ENCODE results near the gene C4orf51. TPM values are rescaled to one million over a fixed set of nuclear protein-coding genes. Genes with fewer than 3 reads are reported as not detected.

C4orf51 gene
- total and polyA plus RNA-seq, 7 donors = not detected

- Histone ChIP-seq H3K9me3 (no peaks in the 10 kb centered on the region), H3K4me1 (peaks cover 0 to 57% (median 47%) of the 10 kb centered on the region in 4 donors), H3K27ac (peak overlapping the region; percentile 96 to 99 (median 97)), H3K4me3 (no peak overlapping the region), H3K27me3 (no peaks in the 10 kb centered on the region), H3K36me3 (no peaks in the 10 kb centered on the region)
- WGBS, 2 donors = 52 to 75% methylated on average over 2 of the region's 2 CpGs
- TF ChIP-seq EP300 (IDR thresholded peaks at IDR 0.05) = no peak
- TF ChIP-seq, protein P1, sequence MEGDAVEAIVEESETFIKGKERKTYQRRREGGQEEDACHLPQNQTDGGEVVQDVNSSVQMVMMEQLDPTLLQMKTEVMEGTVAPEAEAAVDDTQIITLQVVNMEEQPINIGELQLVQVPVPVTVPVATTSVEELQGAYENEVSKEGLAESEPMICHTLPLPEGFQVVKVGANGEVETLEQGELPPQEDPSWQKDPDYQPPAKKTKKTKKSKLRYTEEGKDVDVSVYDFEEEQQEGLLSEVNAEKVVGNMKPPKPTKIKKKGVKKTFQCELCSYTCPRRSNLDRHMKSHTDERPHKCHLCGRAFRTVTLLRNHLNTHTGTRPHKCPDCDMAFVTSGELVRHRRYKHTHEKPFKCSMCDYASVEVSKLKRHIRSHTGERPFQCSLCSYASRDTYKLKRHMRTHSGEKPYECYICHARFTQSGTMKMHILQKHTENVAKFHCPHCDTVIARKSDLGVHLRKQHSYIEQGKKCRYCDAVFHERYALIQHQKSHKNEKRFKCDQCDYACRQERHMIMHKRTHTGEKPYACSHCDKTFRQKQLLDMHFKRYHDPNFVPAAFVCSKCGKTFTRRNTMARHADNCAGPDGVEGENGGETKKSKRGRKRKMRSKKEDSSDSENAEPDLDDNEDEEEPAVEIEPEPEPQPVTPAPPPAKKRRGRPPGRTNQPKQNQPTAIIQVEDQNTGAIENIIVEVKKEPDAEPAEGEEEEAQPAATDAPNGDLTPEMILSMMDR (IDR thresholded peaks at IDR 0.05) = no peak
- no peak for TF ChIP-seq POLR2A (IDR thresholded peaks at IDR 0.05)
- TF ChIP-seq POLR2AphosphoS5 (IDR thresholded peaks at IDR 0.05) = no peak
- intact Hi-C loops (cut with DNase I) = loop anchor here (5.0 to 10.0 kb wide), 4 partner anchors 82 to 789 kb away; partner anchors contain the start of genes OTUD4, SLC10A7 and SMAD1
- no peak for DNase-seq
These were observed 55.4 kb downstream of the C4orf51 start for GRCh38 chr4:145735347-145735675.

DNA sequence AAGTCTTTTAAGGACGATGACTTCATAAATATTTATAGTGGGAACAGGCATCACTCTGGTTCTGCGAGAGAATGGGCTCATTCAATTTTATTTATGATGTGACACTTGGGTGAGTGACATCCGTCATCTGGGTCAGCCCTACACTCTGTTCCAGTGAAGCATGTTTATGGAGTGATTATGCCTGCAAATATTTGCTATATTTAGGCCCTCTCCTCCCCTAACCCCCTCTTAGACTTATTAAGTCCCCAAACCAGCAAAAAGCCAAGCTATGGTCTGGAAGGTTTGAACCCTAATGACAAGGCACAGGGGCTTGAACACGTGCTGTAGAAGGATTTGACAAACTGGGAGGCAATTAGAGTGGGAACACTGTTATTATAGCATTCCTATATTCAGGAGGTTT lies 55.9 kb downstream of the C4orf51 start:
- no peaks in the 10 kb centered on the region for H3K36me3 ChIP-seq
- DNase-seq = no peak
- TF ChIP-seq, protein P1 (IDR thresholded peaks at IDR 0.05) = no peak
- no peak for TF ChIP-seq POLR2A (IDR thresholded peaks at IDR 0.05)
- TF ChIP-seq EP300 (IDR thresholded peaks at IDR 0.05) = no peak
- no peak for TF ChIP-seq POLR2AphosphoS5 (IDR thresholded peaks at IDR 0.05)
- 84 to 86% methylated on average over 4 of the region's 4 CpGs for WGBS, 2 donors
- peaks cover 0 to 56% (median 46%) of the 10 kb centered on the region in 4 donors for H3K4me1 ChIP-seq
- H3K27ac ChIP-seq = peak overlapping the region; percentile 96 to 99 (median 97)
- H3K27me3 ChIP-seq = no peaks in the 10 kb centered on the region
- intact Hi-C loops (cut with DNase I) = loop anchor here (2.0 to 10.0 kb wide), 5 partner anchors 37 to 789 kb away; partner anchors contain the start of genes OTUD4, SLC10A7 and SMAD1
- H3K4me3 ChIP-seq = no peak overlapping the region
- H3K9me3 ChIP-seq = no peaks in the 10 kb centered on the region

GRCh38 chr4:145736241-145736831 lies 56.4 kb downstream of the C4orf51 start:
- TF ChIP-seq EP300 (IDR thresholded peaks at IDR 0.05) (peak in 3 of 4 donors; percentile 40 to 83 (median 72)), POLR2AphosphoS5 (IDR thresholded peaks at IDR 0.05) (peak; percentile 68 to 93 (median 86)), POLR2A (IDR thresholded peaks at IDR 0.05) (no peak)
- TF ChIP-seq, protein P1 (IDR thresholded peaks at IDR 0.05) = no peak
- Histone ChIP-seq H3K36me3 (no peaks in the 10 kb centered on the region), H3K4me1 (peaks cover 0 to 51% (median 43%) of the 10 kb centered on the region in 4 donors), H3K27ac (peak overlapping the region; percentile 96 to 99 (median 97)), H3K9me3 (no peaks in the 10 kb centered on the region), H3K27me3 (no peaks in the 10 kb centered on the region), H3K4me3 (no peak overlapping the region)
- WGBS, 2 donors = 31 to 64% methylated on average over 9 of the region's 9 CpGs
- DNase-seq = peak; percentile 87
- intact Hi-C loops (cut with DNase I) = loop anchor here (2.0 to 10.0 kb wide), 5 partner anchors 36 to 788 kb away; partner anchors contain the start of genes OTUD4, SLC10A7 and SMAD1

- intact Hi-C loops (cut with DNase I) = loop anchor here (5.0 to 10.0 kb wide), 4 partner anchors 77 to 785 kb away; partner anchors contain the start of genes OTUD4, SLC10A7 and SMAD1
- no peak overlapping the region for H3K27ac ChIP-seq
- TF ChIP-seq, protein P1 (IDR thresholded peaks at IDR 0.05) = no peak
- TF ChIP-seq POLR2AphosphoS5 (IDR thresholded peaks at IDR 0.05) (no peak), POLR2A (IDR thresholded peaks at IDR 0.05) (no peak), EP300 (IDR thresholded peaks at IDR 0.05) (no peak)
- H3K9me3 ChIP-seq = no peaks in the 10 kb centered on the region
- DNase-seq = no peak
- no peak overlapping the region for H3K4me3 ChIP-seq
- no peaks in the 10 kb centered on the region for H3K36me3 ChIP-seq
- H3K4me1 ChIP-seq = peaks cover 0 to 25% (median 23%) of the 10 kb centered on the region in 4 donors
- no peaks in the 10 kb centered on the region for H3K27me3 ChIP-seq
- WGBS, 2 donors = 11 to 51% methylated on average over 5 of the region's 5 CpGs
These were observed 59.9 kb downstream of the C4orf51 start for GRCh38 chr4:145739845-145740244.

All from sigmoid colon (tissue), 7 donors.